Fibroblast of lung (primary cell): ENCODE data around the gene BTLA. TPM values are rescaled to one million over a fixed set of nuclear protein-coding genes. Genes with fewer than 3 reads are reported as not detected.

ENCODE experiments used
- DNase-seq, 2 donors: peaks; one replicate each; pipeline versions ENCODE4 v3.0.0 to v3.0.0-alpha.2; 2010; ENCODE audit warnings: low read depth in 2 of 2
- H2AFZ ChIP-seq: 2 replicates; pipeline ENCODE4 v1.5.1; 2012; ENCODE audit warnings: low read length, control low read depth, inconsistent platforms
- H3K27ac ChIP-seq: 2 replicates; pipeline ENCODE4 v1.5.1; 2011; ENCODE audit warnings: low read length, control low read depth; ENCODE audit not compliant: insufficient read depth
- H3K27me3 ChIP-seq: 2 replicates; pipeline ENCODE4 v1.5.1; 2011; ENCODE audit warnings: mild to moderate bottlenecking, low read length; ENCODE audit not compliant: control insufficient read depth, insufficient read depth
- H3K36me3 ChIP-seq: 2 replicates; pipeline ENCODE4 v1.5.1; 2011; ENCODE audit warnings: low read length; ENCODE audit not compliant: control insufficient read depth, insufficient read depth
- H3K4me1 ChIP-seq: 2 replicates; pipeline ENCODE4 v1.5.1; 2011; ENCODE audit warnings: low read length; ENCODE audit not compliant: control insufficient read depth, insufficient read depth; ENCODE audit errors: extremely low read depth
- H3K4me2 ChIP-seq: 2 replicates; pipeline ENCODE4 v1.5.1; 2011; ENCODE audit warnings: low read length, control low read depth; ENCODE audit not compliant: insufficient read depth; ENCODE audit errors: extremely low read depth
- H3K4me3 ChIP-seq, 4 experiments: fragments of 200-600 bp in 1 of 4; sonication (generic) in 1 of 4; replicated peaks in 1 of 4; 2 replicates each; pipeline ENCODE4 v1.5.1; 2011 to 2016; ENCODE audit warnings: low read length in 4 of 4, low read depth in 3 of 4, mild to moderate bottlenecking in 3 of 4, control low read depth in 2 of 4, inconsistent platforms in 1 of 4, mixed read lengths in 1 of 4; ENCODE audit not compliant: insufficient read depth in 1 of 4; ENCODE audit errors: control extremely low read depth in 1 of 4
- H3K79me2 ChIP-seq: 2 replicates; pipeline ENCODE4 v1.5.1; 2012; ENCODE audit warnings: mild to moderate bottlenecking, low read length, inconsistent platforms; ENCODE audit not compliant: control insufficient read depth, insufficient read depth
- H3K9ac ChIP-seq: 2 replicates; pipeline ENCODE4 v1.5.1; 2011; ENCODE audit warnings: mild to moderate bottlenecking, low read length, control low read depth; ENCODE audit not compliant: insufficient read depth
- H3K9me3 ChIP-seq: 2 replicates; pipeline ENCODE4 v1.5.1; 2012; ENCODE audit warnings: low read depth, low read length; ENCODE audit not compliant: control insufficient read depth, insufficient read depth
- H4K20me1 ChIP-seq: 2 replicates; pipeline ENCODE4 v1.5.1; 2011; ENCODE audit warnings: low read length; ENCODE audit not compliant: control insufficient read depth, insufficient read depth; ENCODE audit errors: extremely low read depth
- CTCF ChIP-seq, 2 donors: IDR thresholded peaks in 1 of 2; conservative IDR thresholded peaks in 1 of 2; 1 replicate in 1 of 2; 2 replicates in 1 of 2; pipeline ENCODE4 v1.5.1; 2011 to 2012; ENCODE audit warnings: low read length in 2 of 2, control low read depth in 1 of 2, inconsistent platforms in 1 of 2, low read depth in 1 of 2, mild to moderate bottlenecking in 1 of 2
- EZH2 ChIP-seq: IDR thresholded peaks from 2 replicates; pipeline ENCODE4 v1.5.1; 2012; ENCODE audit warnings: low read length, control low read depth, mild to moderate bottlenecking; ENCODE audit errors: missing control alignments
- polyA plus RNA-seq, 2 donors: library from polyadenylated mRNA; depleted of rRNA in 1 of 2; stranded (reverse) in 1 of 2; unstranded in 1 of 2; fragments of >200 nt; gene quantifications; 2 replicates each; pipeline ENCODE4 v1.2.1, GENCODE V29; 2011 to 2012; ENCODE audit warnings: missing spikeins in 1 of 2
- total RNA-seq: library from RNA; depleted of rRNA; stranded (reverse); fragments of >200 nt; gene quantifications from 2 replicates; pipeline ENCODE4 v1.2.1, GENCODE V29; 2014

The BTLA gene
- total and polyA plus RNA-seq, 2 donors (not counting 1 experiment from before 2014, with no cell fraction given): under 0.01 TPM; not detected in 1

- no peak for DNase-seq
- Histone ChIP-seq H4K20me1 (no peaks in the 10 kb centered on the region), H3K4me2 (no peak overlapping the region)
Observed at GRCh38 chr3:112417696-112418318, 81.5 kb downstream of the BTLA start.

DNA sequence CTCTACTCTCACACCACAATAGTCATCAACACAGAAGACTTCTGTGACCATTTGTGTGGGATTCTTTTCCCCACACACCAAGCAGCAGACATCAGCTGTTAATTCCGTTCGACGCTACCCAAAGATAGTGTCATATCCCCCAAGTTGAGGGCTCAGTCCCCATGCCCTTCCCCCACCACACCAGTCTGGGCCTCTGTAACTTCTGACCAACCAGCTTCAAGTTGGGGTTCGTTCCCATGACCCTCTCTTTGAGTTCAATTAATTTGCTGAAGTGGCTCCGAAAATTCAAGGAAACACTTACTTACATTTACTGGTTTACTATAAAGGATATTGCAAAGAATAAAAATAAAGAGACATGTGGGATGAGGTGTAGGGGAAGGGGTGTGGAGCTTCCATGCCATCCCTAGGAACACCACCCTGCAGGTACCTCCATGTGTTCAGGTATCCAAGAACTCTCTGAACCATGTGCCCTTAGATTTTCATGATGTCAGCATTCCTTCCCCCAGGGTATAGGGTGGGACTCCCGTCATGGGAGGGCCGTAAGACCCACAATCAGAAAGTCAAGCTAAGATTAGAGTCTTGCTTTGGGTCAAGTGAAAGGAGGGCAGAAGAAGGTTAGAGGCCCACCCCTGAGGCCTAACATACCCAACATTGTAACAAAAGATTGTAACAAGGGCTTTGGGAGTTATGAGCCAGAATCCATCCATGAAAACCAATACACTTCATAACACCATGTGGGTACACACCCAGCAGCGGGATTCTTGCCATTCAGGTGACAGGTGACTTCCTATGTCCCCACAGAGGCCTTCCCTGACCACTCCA lies 82.7 kb downstream of the BTLA start:
- Histone ChIP-seq H3K4me3 (no peak overlapping the region), H3K36me3 (no peaks in the 10 kb centered on the region), H3K27ac (no peak overlapping the region), H3K4me1 (no peaks in the 10 kb centered on the region), H3K79me2 (no peaks in the 10 kb centered on the region), H3K9ac (no peak overlapping the region), H3K9me3 (no peaks in the 10 kb centered on the region), H2AFZ (no peak overlapping the region), H3K4me2 (no peak overlapping the region), H4K20me1 (no peaks in the 10 kb centered on the region), H3K27me3 (no peaks in the 10 kb centered on the region)
- TF ChIP-seq EZH2 (no peak), CTCF (conservative IDR thresholded peaks at IDR 0.05 in 1 of 2, IDR thresholded peaks at IDR 0.05 in 1 of 2; ENCODE audit: low read depth in 1 of 2, low read length in 2 of 2) (no peak)
- no peak for DNase-seq

More at GRCh38 chr3:112417696-112418318, 81.5 kb downstream of the BTLA start:
- Histone ChIP-seq H3K79me2 (no peaks in the 10 kb centered on the region), H3K4me1 (no peaks in the 10 kb centered on the region), H3K27me3 (no peaks in the 10 kb centered on the region), H3K9ac (no peak overlapping the region), H3K4me3 (no peak overlapping the region), H3K27ac (no peak overlapping the region), H3K9me3 (no peaks in the 10 kb centered on the region), H3K36me3 (no peaks in the 10 kb centered on the region), H2AFZ (no peak overlapping the region)
- no peak for TF ChIP-seq CTCF (conservative IDR thresholded peaks at IDR 0.05 in 1 of 2, IDR thresholded peaks at IDR 0.05 in 1 of 2; ENCODE audit: low read depth in 1 of 2, low read length in 2 of 2)
- no peak for TF ChIP-seq EZH2

- no peak for DNase-seq
- Histone ChIP-seq H3K36me3 (no peaks in the 10 kb centered on the region), H3K9me3 (no peaks in the 10 kb centered on the region), H3K4me2 (no peak overlapping the region), H3K9ac (no peak overlapping the region), H3K79me2 (no peaks in the 10 kb centered on the region), H3K27me3 (no peaks in the 10 kb centered on the region), H3K27ac (no peak overlapping the region), H3K4me1 (no peaks in the 10 kb centered on the region), H2AFZ (no peak overlapping the region), H3K4me3 (no peak overlapping the region), H4K20me1 (no peaks in the 10 kb centered on the region)
- TF ChIP-seq EZH2 (no peak), CTCF (conservative IDR thresholded peaks at IDR 0.05 in 1 of 2, IDR thresholded peaks at IDR 0.05 in 1 of 2; ENCODE audit: low read depth in 1 of 2, low read length in 2 of 2) (no peak)
Observed at GRCh38 chr3:112415390-112415789, 83.9 kb downstream of the BTLA start.

Other genes with a start within 250 kb of the BTLA start
- gene SLC9C1, start 205.3 kb downstream of the BTLA start, total RNA-seq: under 0.01 TPM in 1 of 2 replicates, not detected in the other
- gene SLC9C1, start 205.3 kb downstream of the BTLA start, polyA plus RNA-seq: not detected in 2 replicates
- gene CD200, start 166.3 kb downstream of the BTLA start, total RNA-seq: 0.17 and 0.26 TPM in 2 replicates
- gene CD200, start 166.3 kb downstream of the BTLA start, polyA plus RNA-seq: 0.22 and 2.5 TPM in 2 replicates
- gene ATG3, start 62.5 kb upstream of the BTLA start, total RNA-seq: 92.2 and 95.8 TPM in 2 replicates
- gene ATG3, start 62.5 kb upstream of the BTLA start, polyA plus RNA-seq: 65.2 and 68.4 TPM in 2 replicates
- gene SLC35A5, start 62.6 kb upstream of the BTLA start, total RNA-seq: 22.6 and 35.3 TPM in 2 replicates
- gene SLC35A5, start 62.6 kb upstream of the BTLA start, polyA plus RNA-seq: 44.7 and 70.4 TPM in 2 replicates
- 153 and 366 TPM in 2 replicates for gene CCDC80, start 141.7 kb upstream of the BTLA start, total RNA-seq
- gene CCDC80, start 141.7 kb upstream of the BTLA start, polyA plus RNA-seq: 131 and 526 TPM in 2 replicates